Kidney epithelial cell (primary cell): ENCODE measurements around the gene SEZ6L. TPM values are rescaled to one million over a fixed set of nuclear protein-coding genes. Genes with fewer than 3 reads are reported as not detected.

ENCODE experiments used
- DNase-seq: peaks from one replicate; pipeline ENCODE4 v3.0.0-alpha.2; 2010; ENCODE audit warnings: low read depth
- H3K27me3 ChIP-seq: 2 replicates; pipeline ENCODE4 v1.6.0; 2011; ENCODE audit warnings: low read length; ENCODE audit not compliant: control insufficient read depth, insufficient read depth
- H3K36me3 ChIP-seq: 2 replicates; pipeline ENCODE4 v1.5.1; 2011; ENCODE audit warnings: low read length; ENCODE audit not compliant: control insufficient read depth, insufficient read depth
- H3K4me3 ChIP-seq: 2 replicates; pipeline ENCODE4 v1.5.1; 2011; ENCODE audit warnings: low read depth, mild to moderate bottlenecking, control low read depth, low read length
- total RNA-seq: library from RNA; depleted of rRNA; stranded (reverse); fragments of >200 nt; gene quantifications from 2 replicates; pipeline ENCODE4 v1.2.3, GENCODE V29; 2015
- TF ChIP-seq, protein P1 (sequence below): IDR thresholded peaks from 2 replicates; pipeline ENCODE4 v1.5.1; 2011; ENCODE audit warnings: mild to moderate bottlenecking, moderate library complexity, low read length, control low read depth, inconsistent platforms; ENCODE audit not compliant: insufficient read depth, poor library complexity, severe bottlenecking

The SEZ6L gene
- total RNA-seq, 1 donor from 2014 or later = not detected

DNA sequence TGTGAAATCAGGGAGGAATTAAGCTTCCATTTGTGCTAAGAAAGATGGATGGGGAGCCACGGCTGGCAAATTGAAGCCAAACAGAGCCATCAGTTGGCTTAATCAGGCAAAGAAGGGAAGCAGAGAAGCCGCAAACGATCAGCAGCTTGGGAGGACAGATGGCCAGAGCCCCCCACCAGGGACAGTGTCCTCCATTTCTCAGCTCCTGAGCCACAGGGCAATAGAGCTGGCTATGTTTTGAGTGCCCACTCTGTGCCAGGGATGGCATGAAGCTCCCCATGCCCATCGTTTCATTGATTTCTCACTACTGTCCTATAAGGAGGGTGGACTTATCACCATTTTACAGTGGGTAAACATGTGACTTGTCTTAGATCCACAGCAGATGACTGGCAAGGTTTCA lies 133.5 kb downstream of the SEZ6L start:
- DNase-seq = no peak
- Histone ChIP-seq H3K27me3 (peaks cover 2% of the 10 kb centered on the region), H3K4me3 (no peak overlapping the region), H3K36me3 (no peaks in the 10 kb centered on the region)
- TF ChIP-seq, protein P1, sequence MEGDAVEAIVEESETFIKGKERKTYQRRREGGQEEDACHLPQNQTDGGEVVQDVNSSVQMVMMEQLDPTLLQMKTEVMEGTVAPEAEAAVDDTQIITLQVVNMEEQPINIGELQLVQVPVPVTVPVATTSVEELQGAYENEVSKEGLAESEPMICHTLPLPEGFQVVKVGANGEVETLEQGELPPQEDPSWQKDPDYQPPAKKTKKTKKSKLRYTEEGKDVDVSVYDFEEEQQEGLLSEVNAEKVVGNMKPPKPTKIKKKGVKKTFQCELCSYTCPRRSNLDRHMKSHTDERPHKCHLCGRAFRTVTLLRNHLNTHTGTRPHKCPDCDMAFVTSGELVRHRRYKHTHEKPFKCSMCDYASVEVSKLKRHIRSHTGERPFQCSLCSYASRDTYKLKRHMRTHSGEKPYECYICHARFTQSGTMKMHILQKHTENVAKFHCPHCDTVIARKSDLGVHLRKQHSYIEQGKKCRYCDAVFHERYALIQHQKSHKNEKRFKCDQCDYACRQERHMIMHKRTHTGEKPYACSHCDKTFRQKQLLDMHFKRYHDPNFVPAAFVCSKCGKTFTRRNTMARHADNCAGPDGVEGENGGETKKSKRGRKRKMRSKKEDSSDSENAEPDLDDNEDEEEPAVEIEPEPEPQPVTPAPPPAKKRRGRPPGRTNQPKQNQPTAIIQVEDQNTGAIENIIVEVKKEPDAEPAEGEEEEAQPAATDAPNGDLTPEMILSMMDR = no peak

DNA sequence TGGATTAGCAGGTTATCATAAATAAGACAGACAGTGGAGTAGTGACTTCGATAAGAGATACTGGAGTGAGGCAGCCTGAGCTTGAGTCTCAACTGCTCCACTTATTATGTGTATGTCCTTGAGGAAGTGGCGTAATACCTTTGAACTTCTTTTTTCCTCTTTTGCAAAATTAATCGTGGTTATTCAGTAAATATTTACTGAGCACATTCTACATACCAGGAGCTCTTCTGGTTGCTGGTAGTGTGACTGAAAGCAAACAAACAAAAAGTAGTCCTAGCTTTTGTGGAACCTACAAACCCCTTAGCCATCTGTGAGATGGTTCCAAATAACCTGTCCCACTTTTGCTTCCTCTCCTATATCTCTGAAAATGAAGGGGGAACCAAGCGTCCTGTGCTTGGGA lies 134.2 kb downstream of the SEZ6L start:
- peaks cover 2% of the 10 kb centered on the region for H3K27me3 ChIP-seq
- TF ChIP-seq, protein P1 = no peak
- DNase-seq = no peak
- no peaks in the 10 kb centered on the region for H3K36me3 ChIP-seq
- no peak overlapping the region for H3K4me3 ChIP-seq

DNA sequence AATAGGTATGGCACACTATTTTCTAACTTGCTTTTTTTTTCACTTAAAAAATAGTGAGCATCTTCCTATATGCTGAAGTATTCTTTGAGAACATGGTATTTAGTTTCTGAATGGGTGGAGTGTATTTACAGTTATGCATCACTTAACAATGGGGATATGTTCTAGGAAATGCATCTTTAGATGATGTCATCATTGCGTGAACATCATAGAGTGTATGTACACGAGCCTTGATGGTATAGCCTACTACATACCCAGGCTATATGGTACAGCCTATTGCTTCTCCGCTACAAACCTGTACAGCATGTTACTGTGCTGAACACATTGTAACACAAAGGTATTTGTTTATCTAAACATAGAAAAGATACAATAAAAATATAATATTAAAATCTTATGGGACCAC lies 135.5 kb downstream of the SEZ6L start:
- no peak for DNase-seq
- TF ChIP-seq, protein P1 = no peak
- Histone ChIP-seq H3K36me3 (no peaks in the 10 kb centered on the region), H3K27me3 (peaks cover 2% of the 10 kb centered on the region), H3K4me3 (no peak overlapping the region)

DNA sequence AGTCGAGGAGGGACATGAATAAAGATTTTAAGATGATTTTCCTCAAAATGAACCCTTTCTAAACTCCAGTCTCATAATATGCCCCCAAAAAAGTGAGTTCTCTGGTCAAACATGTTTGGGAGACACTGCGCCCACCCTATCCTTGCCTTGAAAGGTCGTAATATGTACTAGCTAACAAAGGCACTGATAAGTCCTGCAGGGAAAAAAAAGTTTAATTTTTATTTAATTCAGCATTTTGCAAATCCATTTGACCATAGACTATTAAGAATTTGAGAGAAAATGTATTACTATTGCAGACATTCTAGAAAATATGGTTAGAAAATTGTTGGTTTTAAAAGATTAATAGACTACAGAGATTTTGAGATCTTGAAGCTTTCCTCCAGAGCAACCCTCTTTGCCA lies 139.2 kb downstream of the SEZ6L start:
- no peak for DNase-seq
- TF ChIP-seq, protein P1 = no peak
- Histone ChIP-seq H3K4me3 (no peak overlapping the region), H3K36me3 (no peaks in the 10 kb centered on the region), H3K27me3 (peaks cover 2% of the 10 kb centered on the region)

DNA sequence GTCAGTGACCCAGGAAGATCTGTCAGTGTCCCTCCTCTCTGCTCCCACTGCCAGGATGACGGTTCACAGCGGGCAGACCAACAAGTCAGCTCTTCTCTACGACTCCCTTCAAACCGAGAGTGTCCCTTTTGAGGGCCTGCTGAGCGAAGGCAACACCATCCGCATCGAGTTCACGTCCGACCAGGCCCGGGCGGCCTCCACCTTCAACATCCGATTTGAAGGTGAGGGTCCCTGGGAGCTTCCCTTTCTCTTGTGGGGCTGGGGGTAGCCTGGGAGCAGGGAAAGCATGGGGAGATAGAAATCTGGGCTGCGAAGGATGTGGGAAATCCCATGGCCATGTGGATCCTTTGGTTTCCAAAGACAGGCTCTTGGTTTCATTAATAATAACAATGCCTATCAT lies 141.4 kb downstream of the SEZ6L start:
- H3K36me3 ChIP-seq = no peaks in the 10 kb centered on the region
- TF ChIP-seq, protein P1 = no peak

DNA sequence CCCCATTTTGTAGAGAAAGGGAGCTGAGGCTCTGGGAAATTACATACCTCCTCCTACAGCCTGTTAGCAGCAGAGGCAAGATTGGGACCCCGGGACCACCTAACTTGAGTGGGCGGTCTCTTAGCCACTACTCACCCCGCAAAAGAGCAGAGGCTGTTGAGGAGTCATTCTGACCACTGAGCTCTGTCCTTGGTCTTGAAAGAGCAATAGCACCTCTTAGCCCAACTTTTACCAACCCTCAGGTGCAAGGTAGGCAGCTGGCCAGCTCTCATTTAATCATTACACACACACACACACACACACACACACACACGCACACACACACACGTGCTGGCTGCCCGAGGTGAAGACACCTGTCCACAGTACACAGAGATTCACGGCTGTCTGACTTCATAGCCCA lies 144.0 kb downstream of the SEZ6L start:
- H3K27me3 ChIP-seq = no peaks in the 10 kb centered on the region
- DNase-seq = no peak
- H3K4me3 ChIP-seq = no peak overlapping the region
- no peaks in the 10 kb centered on the region for H3K36me3 ChIP-seq
- TF ChIP-seq, protein P1 = no peak

More for the DNA sequence above, 141.4 kb downstream of the SEZ6L start:
- no peak for DNase-seq
- H3K27me3 ChIP-seq = peaks cover 2% of the 10 kb centered on the region
- no peak overlapping the region for H3K4me3 ChIP-seq
